ENCODE data around the gene VANGL2. TPM values are rescaled to one million over a fixed set of nuclear protein-coding genes. Genes with fewer than 3 reads are reported as not detected.
A peak's percentile ranks its signal among the peaks of the same experiment; 100 is the strongest.

The VANGL2 gene
- total RNA-seq, 4 donors from 2014 or later: 1.2 to 5.8 (median 3.7) TPM

DNA sequence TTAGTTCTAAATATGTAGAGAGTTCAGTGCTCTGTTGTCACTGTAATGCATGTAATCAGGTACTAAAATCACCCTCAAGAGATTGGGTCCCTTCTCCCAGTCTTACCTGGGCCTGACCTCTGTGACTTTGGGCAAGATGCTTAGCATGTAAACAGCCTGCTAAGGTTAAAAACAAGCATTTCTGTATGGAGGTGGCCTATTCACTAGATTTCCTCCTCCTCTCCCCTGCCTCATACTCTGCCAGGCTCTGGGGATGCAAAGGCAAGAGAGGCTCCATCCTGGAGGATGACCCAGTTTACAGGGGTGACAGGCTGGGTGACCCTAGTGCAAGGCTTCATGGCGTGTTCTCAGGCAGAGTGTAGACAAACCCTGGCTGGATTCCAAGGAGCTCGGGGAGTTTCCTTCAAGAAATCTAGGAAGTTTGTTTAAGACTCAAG is 28.8 kb downstream of the VANGL2 start:
- peaks cover 0 to 5% (median 2%) of the 10 kb centered on the region in 4 donors for H3K4me1 ChIP-seq
- no peak for TF ChIP-seq POLR2A (IDR thresholded peaks at IDR 0.05; ENCODE audit: low read depth)
- no peak for TF ChIP-seq POLR2AphosphoS5 (IDR thresholded peaks at IDR 0.05)
- TF ChIP-seq, protein P1, sequence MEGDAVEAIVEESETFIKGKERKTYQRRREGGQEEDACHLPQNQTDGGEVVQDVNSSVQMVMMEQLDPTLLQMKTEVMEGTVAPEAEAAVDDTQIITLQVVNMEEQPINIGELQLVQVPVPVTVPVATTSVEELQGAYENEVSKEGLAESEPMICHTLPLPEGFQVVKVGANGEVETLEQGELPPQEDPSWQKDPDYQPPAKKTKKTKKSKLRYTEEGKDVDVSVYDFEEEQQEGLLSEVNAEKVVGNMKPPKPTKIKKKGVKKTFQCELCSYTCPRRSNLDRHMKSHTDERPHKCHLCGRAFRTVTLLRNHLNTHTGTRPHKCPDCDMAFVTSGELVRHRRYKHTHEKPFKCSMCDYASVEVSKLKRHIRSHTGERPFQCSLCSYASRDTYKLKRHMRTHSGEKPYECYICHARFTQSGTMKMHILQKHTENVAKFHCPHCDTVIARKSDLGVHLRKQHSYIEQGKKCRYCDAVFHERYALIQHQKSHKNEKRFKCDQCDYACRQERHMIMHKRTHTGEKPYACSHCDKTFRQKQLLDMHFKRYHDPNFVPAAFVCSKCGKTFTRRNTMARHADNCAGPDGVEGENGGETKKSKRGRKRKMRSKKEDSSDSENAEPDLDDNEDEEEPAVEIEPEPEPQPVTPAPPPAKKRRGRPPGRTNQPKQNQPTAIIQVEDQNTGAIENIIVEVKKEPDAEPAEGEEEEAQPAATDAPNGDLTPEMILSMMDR (IDR thresholded peaks at IDR 0.05): no peak
- no peak for TF ChIP-seq EP300 (IDR thresholded peaks at IDR 0.05)
- no peak overlapping the region for H3K4me3 ChIP-seq
- peaks cover 0 to 30% (median 20%) of the 10 kb centered on the region in 4 donors for H3K36me3 ChIP-seq
- DNase-seq (ENCODE audit: extremely low spot score): no peak
- WGBS: 27% methylated on average over 2 of the region's 2 CpGs
- no peaks in the 10 kb centered on the region for H3K27me3 ChIP-seq
- H3K27ac ChIP-seq (replicated peaks in 1 of 4): no peak overlapping the region
- intact Hi-C loops (cut with DNase I): no loop called here
- H3K9me3 ChIP-seq: no peaks in the 10 kb centered on the region

DNA sequence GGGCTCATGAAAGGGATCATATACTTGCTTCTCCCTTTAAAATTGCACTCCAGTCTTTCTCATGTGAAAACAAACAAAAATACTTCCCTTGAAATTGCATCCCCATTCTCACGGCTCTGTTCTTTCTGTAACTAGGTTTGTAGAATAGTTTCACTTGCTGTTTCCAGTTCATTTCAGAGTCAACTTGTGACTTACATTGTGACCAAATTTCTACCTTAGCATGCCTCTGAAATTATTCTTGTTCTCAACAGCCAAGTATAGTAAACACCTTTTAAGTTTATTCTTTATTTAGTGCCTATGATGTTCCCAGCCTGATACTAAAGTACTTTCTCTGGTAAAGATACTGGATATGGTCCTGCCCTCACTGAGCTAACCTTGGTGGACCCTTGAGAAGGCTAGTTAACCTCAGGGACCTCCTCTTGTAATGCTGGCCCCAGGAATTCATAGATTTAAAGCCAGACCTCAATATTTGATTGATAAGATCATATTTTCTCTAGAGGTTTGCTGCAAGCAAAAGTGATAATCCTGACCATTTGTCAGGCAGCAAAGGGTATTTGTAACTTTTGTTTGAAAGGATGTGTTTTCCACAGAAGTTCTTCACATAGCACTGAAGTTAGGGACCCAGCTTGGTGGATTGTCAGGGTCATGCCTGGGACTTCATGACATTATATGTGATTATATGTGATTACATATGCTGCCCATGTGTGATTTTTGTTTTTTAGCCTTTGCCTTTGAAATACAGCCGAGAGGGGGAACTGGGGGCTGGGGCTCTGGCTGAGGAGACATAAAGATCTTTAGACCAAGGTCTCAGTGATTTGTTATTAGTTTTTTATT is 29.6 kb downstream of the VANGL2 start:
- Histone ChIP-seq H3K4me1 (peaks cover 0 to 5% (median 2%) of the 10 kb centered on the region in 4 donors), H3K27me3 (no peaks in the 10 kb centered on the region), H3K27ac (replicated peaks in 1 of 4) (no peak overlapping the region), H3K4me3 (no peak overlapping the region), H3K9me3 (no peaks in the 10 kb centered on the region), H3K36me3 (peaks cover 0 to 22% (median 12%) of the 10 kb centered on the region in 4 donors)
- TF ChIP-seq POLR2A (IDR thresholded peaks at IDR 0.05; ENCODE audit: low read depth): no peak
- 78% methylated on average over 2 of the region's 2 CpGs for WGBS
- intact Hi-C loops (cut with DNase I): loop anchor here (10.0 kb wide), 1 partner anchor 175 kb away; no protein-coding TSS in a partner anchor
- DNase-seq (ENCODE audit: extremely low spot score): no peak

DNA sequence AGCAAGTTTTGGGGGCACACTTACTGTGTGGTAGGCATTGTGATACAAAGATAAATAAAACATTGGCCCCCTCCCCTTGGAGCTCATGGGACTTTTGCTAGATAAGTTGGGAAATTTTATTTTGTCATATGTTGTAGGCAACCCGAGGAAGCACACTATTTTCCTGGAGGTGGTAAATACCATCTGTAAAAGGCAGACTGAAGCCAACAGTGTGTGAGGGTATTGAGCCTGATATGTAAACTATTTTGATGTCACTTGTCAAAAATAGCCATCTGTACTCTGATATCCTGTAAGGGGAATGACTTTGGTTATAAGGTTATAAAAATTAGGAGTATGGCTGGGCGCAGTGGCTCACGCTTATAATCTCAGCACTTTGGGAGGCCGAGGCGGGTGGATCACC is 30.6 kb downstream of the VANGL2 start:
- no peak overlapping the region for H3K27ac ChIP-seq (replicated peaks in 1 of 4)

DNA sequence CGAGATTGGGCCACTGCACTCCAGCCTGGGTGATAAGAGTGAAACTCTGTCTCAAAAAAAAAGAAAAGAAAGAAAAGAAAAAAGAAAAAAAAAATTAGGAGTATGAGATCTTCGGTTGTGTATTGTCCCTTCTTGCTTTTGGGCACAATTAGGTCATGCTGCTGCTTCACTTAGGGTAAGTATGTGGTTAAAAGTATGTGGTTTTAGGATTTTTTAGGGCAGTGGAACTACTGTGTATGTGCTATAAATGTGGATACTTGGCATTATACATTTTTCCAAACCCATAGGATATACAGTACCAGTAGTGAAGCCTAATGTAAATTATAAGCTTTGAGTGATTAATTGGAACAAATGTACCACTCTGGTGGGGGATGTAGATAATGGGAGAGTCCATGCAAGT is 31.2 kb downstream of the VANGL2 start:
- DNase-seq (ENCODE audit: extremely low spot score): no peak
- WGBS: 84% methylated on average over 2 of the region's 2 CpGs
- TF ChIP-seq POLR2AphosphoS5 (IDR thresholded peaks at IDR 0.05): no peak
- TF ChIP-seq, protein P1 (IDR thresholded peaks at IDR 0.05): no peak
- Histone ChIP-seq H3K4me1 (peaks cover 0 to 5% (median 2%) of the 10 kb centered on the region in 4 donors), H3K27me3 (no peaks in the 10 kb centered on the region), H3K4me3 (no peak overlapping the region), H3K27ac (replicated peaks in 1 of 4) (no peak overlapping the region), H3K36me3 (peaks cover 0 to 7% (median 0%) of the 10 kb centered on the region in 4 donors), H3K9me3 (no peaks in the 10 kb centered on the region)
- intact Hi-C loops (cut with DNase I): loop anchor here (10.0 kb wide), 1 partner anchor 173 kb away; no protein-coding TSS in a partner anchor

More for the DNA sequence above, 30.6 kb downstream of the VANGL2 start:
- Histone ChIP-seq H3K9me3 (no peaks in the 10 kb centered on the region), H3K4me3 (no peak overlapping the region), H3K4me1 (peaks cover 0 to 5% (median 2%) of the 10 kb centered on the region in 4 donors), H3K36me3 (peaks cover 0 to 11% (median 2%) of the 10 kb centered on the region in 4 donors), H3K27me3 (no peaks in the 10 kb centered on the region)
- TF ChIP-seq EP300 (IDR thresholded peaks at IDR 0.05) (no peak), POLR2AphosphoS5 (IDR thresholded peaks at IDR 0.05) (no peak), POLR2A (IDR thresholded peaks at IDR 0.05; ENCODE audit: low read depth) (no peak)
- TF ChIP-seq, protein P1 (IDR thresholded peaks at IDR 0.05): no peak
- intact Hi-C loops (cut with DNase I): loop anchor here (10.0 kb wide), 1 partner anchor 174 kb away; no protein-coding TSS in a partner anchor
- DNase-seq (ENCODE audit: extremely low spot score): no peak
- 98% methylated on average over 5 of the region's 5 CpGs for WGBS

DNA sequence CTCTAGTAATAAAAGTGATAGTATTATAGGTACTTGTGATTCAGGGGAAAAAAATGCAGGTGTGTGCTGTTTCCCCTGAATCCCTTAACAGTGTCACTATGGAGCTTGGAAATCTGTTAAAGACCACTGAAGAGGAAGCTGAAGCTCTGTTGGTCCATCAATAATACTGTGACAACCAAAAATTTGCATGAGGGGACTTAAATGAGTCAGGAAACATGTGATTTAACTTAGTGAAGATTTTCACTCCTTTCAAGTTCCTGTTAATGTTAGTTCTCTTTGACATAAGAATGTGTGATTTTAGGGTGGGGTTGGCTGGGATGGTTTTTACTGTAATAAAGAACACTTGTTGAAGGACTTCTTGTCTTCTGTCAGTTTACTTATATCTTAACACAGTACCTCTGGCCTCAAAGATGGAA is 32.0 kb downstream of the VANGL2 start:
- no peak for TF ChIP-seq EP300 (IDR thresholded peaks at IDR 0.05)
- no peak for TF ChIP-seq POLR2AphosphoS5 (IDR thresholded peaks at IDR 0.05)
- TF ChIP-seq, protein P1 (IDR thresholded peaks at IDR 0.05): no peak
- TF ChIP-seq POLR2A (IDR thresholded peaks at IDR 0.05; ENCODE audit: low read depth): no peak
- no peaks in the 10 kb centered on the region for H3K9me3 ChIP-seq
- peak; percentile 17 for DNase-seq (ENCODE audit: extremely low spot score)
- H3K4me3 ChIP-seq: no peak overlapping the region
- intact Hi-C loops (cut with DNase I): loop anchor here (10.0 kb wide), 1 partner anchor 172 kb away; no protein-coding TSS in a partner anchor
- no peaks in the 10 kb centered on the region for H3K27me3 ChIP-seq
- no peak overlapping the region for H3K27ac ChIP-seq (replicated peaks in 1 of 4)
- no peaks in the 10 kb centered on the region for H3K36me3 ChIP-seq
- H3K4me1 ChIP-seq: peaks cover 0 to 5% (median 2%) of the 10 kb centered on the region in 4 donors
